Fibroblast of skin of abdomen (primary cell): Measurements from ENCODE around the gene SMAGP. TPM values are rescaled to one million over a fixed set of nuclear protein-coding genes. Genes with fewer than 3 reads are reported as not detected.
"Not testable (repeated sequence)": the region's sequence is repeated elsewhere in the genome, so short reads cannot be mapped to it uniquely, and the experiment has no call there.

ENCODE experiments used
- DNase-seq: peaks from one replicate; pipeline ENCODE4 v3.0.0-alpha.2; 2013
- polyA plus RNA-seq, 2 experiments: library from polyadenylated mRNA; unstranded; fragments of 120-200 nt; gene quantifications; one replicate each; pipeline ENCODE4 v1.2.1, GENCODE V29; 2013; ENCODE audit not compliant: insufficient read length in 2 of 2

The SMAGP gene
- 28.3 TPM for polyA plus RNA-seq (2013, experiment 1 of 2; ENCODE audit: insufficient read length)
- polyA plus RNA-seq (2013, experiment 2 of 2; ENCODE audit: insufficient read length), result 25.8 TPM

GRCh38 chr12:51270067-51270950 lies at the start of gene SMAGP:
SMAGP (minus strand) TSS chr12:51270415; CDS start chr12:51269278, 1,137 bp downstream.
- peak; percentile 36 for DNase-seq

- no peak for DNase-seq
Observed at GRCh38 chr12:51318846-51319599, 48.8 kb upstream of the SMAGP start.

- DNase-seq, result not testable (repeated sequence)
Observed at GRCh38 chr12:51318057-51318806, 48.0 kb upstream of the SMAGP start.

GRCh38 chr12:51311389-51311788 lies 41.2 kb upstream of the SMAGP start:
- DNase-seq, result no peak

- peak; percentile 77 for DNase-seq
Observed at GRCh38 chr12:51307655-51308593, 37.7 kb upstream of the SMAGP start.

GRCh38 chr12:51306507-51306906 lies 36.3 kb upstream of the SMAGP start:
- DNase-seq, result no peak

GRCh38 chr12:51300768-51301167 lies 30.6 kb upstream of the SMAGP start:
- DNase-seq, result not testable (repeated sequence)

- DNase-seq, result no peak
Observed at GRCh38 chr12:51295651-51296050, 25.4 kb upstream of the SMAGP start.

- not testable (repeated sequence) for DNase-seq
Observed at GRCh38 chr12:51294097-51294496, 23.9 kb upstream of the SMAGP start.

GRCh38 chr12:51293696-51294095 lies 23.5 kb upstream of the SMAGP start:
- DNase-seq, result peak; percentile 8

GRCh38 chr12:51291603-51292513 lies 21.6 kb upstream of the SMAGP start:
- not testable (repeated sequence) for DNase-seq

- no peak for DNase-seq
Observed at GRCh38 chr12:51285843-51286242, 15.6 kb upstream of the SMAGP start.

- DNase-seq, result peak; percentile 65
Observed at GRCh38 chr12:51281202-51281924, 11.1 kb upstream of the SMAGP start.

GRCh38 chr12:51275088-51275487 lies 4.9 kb upstream of the SMAGP start:
- no peak for DNase-seq

- DNase-seq, result not testable (repeated sequence)
Observed at GRCh38 chr12:51272810-51273209, 2.6 kb upstream of the SMAGP start.

GRCh38 chr12:51270951-51271518 lies 820 bp upstream of the SMAGP start:
- DNase-seq, result peak; percentile 85

- peak; percentile 35 for DNase-seq
Observed at GRCh38 chr12:51269174-51270066, 795 bp downstream of the SMAGP start.

- DNase-seq, result no peak
Observed at GRCh38 chr12:51265024-51265423, 5.2 kb downstream of the SMAGP start.
